ENCODE data around the gene ANXA10. TPM values are rescaled to one million over a fixed set of nuclear protein-coding genes. Genes with fewer than 3 reads are reported as not detected.

Gene ANXA10
- total and polyA plus RNA-seq, 2 experiments from 2014 or later = 18.5 to 33.4 TPM

GRCh38 chr4:168199260-168199957, 107.1 kb downstream of the ANXA10 start:
- TF ChIP-seq EZH2 (IDR thresholded peaks at IDR 0.05; ENCODE audit: borderline replicate concordance) (no peak), EZH2phosphoT487 (IDR thresholded peaks at IDR 0.05; ENCODE audit: low read depth, severe bottlenecking, unreplicated experiment) (no peak)
- TF ChIP-seq, protein P1, sequence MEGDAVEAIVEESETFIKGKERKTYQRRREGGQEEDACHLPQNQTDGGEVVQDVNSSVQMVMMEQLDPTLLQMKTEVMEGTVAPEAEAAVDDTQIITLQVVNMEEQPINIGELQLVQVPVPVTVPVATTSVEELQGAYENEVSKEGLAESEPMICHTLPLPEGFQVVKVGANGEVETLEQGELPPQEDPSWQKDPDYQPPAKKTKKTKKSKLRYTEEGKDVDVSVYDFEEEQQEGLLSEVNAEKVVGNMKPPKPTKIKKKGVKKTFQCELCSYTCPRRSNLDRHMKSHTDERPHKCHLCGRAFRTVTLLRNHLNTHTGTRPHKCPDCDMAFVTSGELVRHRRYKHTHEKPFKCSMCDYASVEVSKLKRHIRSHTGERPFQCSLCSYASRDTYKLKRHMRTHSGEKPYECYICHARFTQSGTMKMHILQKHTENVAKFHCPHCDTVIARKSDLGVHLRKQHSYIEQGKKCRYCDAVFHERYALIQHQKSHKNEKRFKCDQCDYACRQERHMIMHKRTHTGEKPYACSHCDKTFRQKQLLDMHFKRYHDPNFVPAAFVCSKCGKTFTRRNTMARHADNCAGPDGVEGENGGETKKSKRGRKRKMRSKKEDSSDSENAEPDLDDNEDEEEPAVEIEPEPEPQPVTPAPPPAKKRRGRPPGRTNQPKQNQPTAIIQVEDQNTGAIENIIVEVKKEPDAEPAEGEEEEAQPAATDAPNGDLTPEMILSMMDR (IDR thresholded peaks at IDR 0.05; ENCODE audit: poor library complexity) = no peak
- no peak for DNase-seq (ENCODE audit: low spot score)
- no peaks in the 10 kb centered on the region for H3K27me3 ChIP-seq
- H4K20me1 ChIP-seq (ENCODE audit: insufficient read depth, poor library complexity, severe bottlenecking) = no peaks in the 10 kb centered on the region
- no peaks in the 10 kb centered on the region for H3K79me2 ChIP-seq
- H3K4me2 ChIP-seq = no peak overlapping the region
- H3K9me3 ChIP-seq (ENCODE audit: low read depth) = no peaks in the 10 kb centered on the region
- H3K36me3 ChIP-seq (replicated peaks; ENCODE audit: insufficient read depth, low read depth) = no peaks in the 10 kb centered on the region
- no peaks in the 10 kb centered on the region for H3K4me1 ChIP-seq (ENCODE audit: insufficient read depth)
- no peak overlapping the region for H2AFZ ChIP-seq
- H3K4me3 ChIP-seq = no peak overlapping the region
- H3K9me2 ChIP-seq (replicated peaks; ENCODE audit: insufficient read depth) = no peaks in the 10 kb centered on the region
- WGBS (ENCODE audit: low lambda C conversion rate, missing lambda C conversion rate) = 74% methylated on average over 4 of the region's 4 CpGs
- no peak overlapping the region for H3K27ac ChIP-seq

GRCh38 chr4:168200685-168201084, 108.3 kb downstream of the ANXA10 start:
- 83% methylated on average over 3 of the region's 3 CpGs for WGBS (ENCODE audit: low lambda C conversion rate, missing lambda C conversion rate)
- no peak for TF ChIP-seq EZH2 (IDR thresholded peaks at IDR 0.05; ENCODE audit: borderline replicate concordance)
- TF ChIP-seq, protein P1 (IDR thresholded peaks at IDR 0.05; ENCODE audit: poor library complexity) = no peak
- TF ChIP-seq EZH2phosphoT487 (IDR thresholded peaks at IDR 0.05; ENCODE audit: low read depth, severe bottlenecking, unreplicated experiment) = no peak
- no peak overlapping the region for H3K4me2 ChIP-seq
- H4K20me1 ChIP-seq (ENCODE audit: insufficient read depth, poor library complexity, severe bottlenecking) = no peaks in the 10 kb centered on the region
- DNase-seq (ENCODE audit: low spot score) = no peak
- no peak overlapping the region for H3K27ac ChIP-seq
- H3K27me3 ChIP-seq = no peaks in the 10 kb centered on the region
- no peaks in the 10 kb centered on the region for H3K9me2 ChIP-seq (replicated peaks; ENCODE audit: insufficient read depth)
- H3K4me3 ChIP-seq = no peak overlapping the region
- no peaks in the 10 kb centered on the region for H3K4me1 ChIP-seq (ENCODE audit: insufficient read depth)
- no peaks in the 10 kb centered on the region for H3K79me2 ChIP-seq
- H3K9me3 ChIP-seq (ENCODE audit: low read depth) = no peaks in the 10 kb centered on the region
- H3K36me3 ChIP-seq (replicated peaks; ENCODE audit: insufficient read depth, low read depth) = no peaks in the 10 kb centered on the region
- H2AFZ ChIP-seq = no peak overlapping the region

GRCh38 chr4:168203233-168203911, 111.0 kb downstream of the ANXA10 start:
- no peak for DNase-seq (ENCODE audit: low spot score)
- H3K4me2 ChIP-seq = no peak overlapping the region
- no peaks in the 10 kb centered on the region for H3K9me3 ChIP-seq (ENCODE audit: low read depth)
- H4K20me1 ChIP-seq (ENCODE audit: insufficient read depth, poor library complexity, severe bottlenecking) = no peaks in the 10 kb centered on the region
- no peak overlapping the region for H3K27ac ChIP-seq
- H3K4me3 ChIP-seq = no peak overlapping the region
- H3K36me3 ChIP-seq (replicated peaks; ENCODE audit: insufficient read depth, low read depth) = no peaks in the 10 kb centered on the region
- 92% methylated on average over 4 of the region's 4 CpGs for WGBS (ENCODE audit: low lambda C conversion rate, missing lambda C conversion rate)
- no peaks in the 10 kb centered on the region for H3K4me1 ChIP-seq (ENCODE audit: insufficient read depth)
- no peak overlapping the region for H2AFZ ChIP-seq
- H3K27me3 ChIP-seq = no peaks in the 10 kb centered on the region
- H3K9me2 ChIP-seq (replicated peaks; ENCODE audit: insufficient read depth) = no peaks in the 10 kb centered on the region
- H3K79me2 ChIP-seq = no peaks in the 10 kb centered on the region
- TF ChIP-seq EZH2 (IDR thresholded peaks at IDR 0.05; ENCODE audit: borderline replicate concordance) = no peak
- no peak for TF ChIP-seq EZH2phosphoT487 (IDR thresholded peaks at IDR 0.05; ENCODE audit: low read depth, severe bottlenecking, unreplicated experiment)
- TF ChIP-seq, protein P1 (IDR thresholded peaks at IDR 0.05; ENCODE audit: poor library complexity) = no peak
